ENCODE data around the gene ADCY6. TPM values are rescaled to one million over a fixed set of nuclear protein-coding genes. Genes with fewer than 3 reads are reported as not detected.

ADCY6 gene
- total and polyA plus RNA-seq, 2 donors (not counting 3 experiments of a cell fraction or from before 2014, with no cell fraction given), result 37.0 to 46.2 TPM

GRCh38 chr12:48807981-48808380 is 19.1 kb upstream of the ADCY6 start:
- Histone ChIP-seq H2AFZ (ENCODE audit: low read depth, low read length) (no peak overlapping the region), H3K27me3 (ENCODE audit: control insufficient read depth in 2 of 2, insufficient read depth in 2 of 2, low read length in 2 of 2) (peaks cover 0 to 1% of the 10 kb centered on the region in 2 experiments), H3K9ac (replicated peaks; ENCODE audit: extremely low read depth, insufficient read depth, low read length) (no peak overlapping the region), H4K20me1 (replicated peaks; ENCODE audit: control insufficient read depth, extremely low read depth, insufficient read depth, low read length) (no peaks in the 10 kb centered on the region), H3K9me1 (replicated peaks; ENCODE audit: control insufficient read depth, extremely low read depth, insufficient read depth, low read length) (no peaks in the 10 kb centered on the region), H3K4me2 (ENCODE audit: insufficient read depth, low read length) (no peak overlapping the region), H3K4me1 (ENCODE audit: control insufficient read depth, extremely low read depth, insufficient read depth, low read length) (no peaks in the 10 kb centered on the region), H3K79me2 (ENCODE audit: control insufficient read depth, insufficient read depth, low read length) (no peaks in the 10 kb centered on the region), H3K4me3 (replicated peaks in 1 of 3; ENCODE audit: insufficient read depth in 1 of 3, low read depth in 1 of 3, low read length in 3 of 3) (no peak overlapping the region), H3K36me3 (ENCODE audit: control insufficient read depth in 2 of 2, extremely low read depth in 1 of 2, insufficient read depth in 2 of 2, low read length in 2 of 2) (no peaks in the 10 kb centered on the region), H3K27ac (ENCODE audit: insufficient read depth, low read depth, low read length) (no peak overlapping the region), H3K9me3 (replicated peaks; ENCODE audit: control insufficient read depth, insufficient read depth, low read length) (no peaks in the 10 kb centered on the region)
- no TSS peak for BruUV-seq (replicated peaks)
- DNase-seq (ENCODE audit: low read depth, low spot score), result no peak
- dilution Hi-C loops (cut with MboI; ENCODE audit: extremely low pct_ligation_motif_present, low sequenced_read_pairs), result no loop called here
- TF ChIP-seq MYC (IDR thresholded peaks at IDR 0.05; ENCODE audit: low read depth, low read length) (no peak), POLR2A (IDR thresholded peaks at IDR 0.05; ENCODE audit: low read depth, low read length) (no peak), JUN (IDR thresholded peaks at IDR 0.05; ENCODE audit: borderline replicate concordance, insufficient read depth, insufficient read length, low read depth) (no peak), FOS (IDR thresholded peaks at IDR 0.05; ENCODE audit: borderline replicate concordance, insufficient read depth, low read length) (no peak), CTCF (IDR thresholded peaks at IDR 0.05; ENCODE audit: extremely low read depth in 1 of 2, insufficient read depth in 1 of 2, low read depth in 1 of 2, low read length in 2 of 2) (no peak), GATA2 (IDR thresholded peaks at IDR 0.05; ENCODE audit: insufficient read depth, insufficient read length, low read depth, low read length) (no peak), POLR2AphosphoS5 (IDR thresholded peaks at IDR 0.05; ENCODE audit: insufficient read depth, low read depth, low read length) (no peak), EZH2 (IDR thresholded peaks at IDR 0.05; ENCODE audit: borderline replicate concordance, low read depth, low read length, severe bottlenecking) (no peak)
- POLR2A ChIA-PET, result no interaction called here
- no peak for FAIRE-seq
- intact Hi-C loops (cut with micrococcal nuclease), result no loop called here
- CTCF ChIA-PET, result interaction anchor here (0.9 kb wide), 1 partner anchor 55 kb away, joined by 3 read pairs; no protein-coding TSS in a partner anchor
